Keratinocyte (primary cell): ENCODE measurements around the gene DCUN1D4. TPM values are rescaled to one million over a fixed set of nuclear protein-coding genes. Genes with fewer than 3 reads are reported as not detected.

Experiments
- DNase-seq: peaks from one replicate; pipeline ENCODE4 v3.0.0-alpha.2; 2011; ENCODE audit warnings: low read depth, missing footprints, low spot score
- FAIRE-seq: peaks from 2 replicates; lab custom pipeline; 2011; peaks lifted over from hg19 to GRCh38; lab: Jason Lieb, UNC
- H2AFZ ChIP-seq: 2 replicates; pipeline ENCODE4 v1.6.0; 2012; ENCODE audit warnings: low read length, control low read depth, inconsistent platforms; ENCODE audit not compliant: control insufficient read depth
- H3K27ac ChIP-seq: 2 replicates; pipeline ENCODE4 v1.5.1; 2011; ENCODE audit warnings: low read length; ENCODE audit not compliant: control insufficient read depth, insufficient read depth
- H3K27me3 ChIP-seq: 3 replicates; pipeline ENCODE4 v1.6.0; 2011; ENCODE audit warnings: low read length; ENCODE audit not compliant: control insufficient read depth, insufficient read depth; ENCODE audit errors: extremely low read depth
- H3K36me3 ChIP-seq, 2 experiments: 2 replicates in 1 of 2; 3 replicates in 1 of 2; pipeline ENCODE4 v1.5.1; 2011; ENCODE audit warnings: low read length in 2 of 2, mild to moderate bottlenecking in 1 of 2; ENCODE audit not compliant: control insufficient read depth in 2 of 2, insufficient read depth in 2 of 2; ENCODE audit errors: extremely low read depth in 1 of 2
- H3K4me1 ChIP-seq: 3 replicates; pipeline ENCODE4 v1.5.1; 2011; ENCODE audit warnings: low read length; ENCODE audit not compliant: control insufficient read depth, insufficient read depth; ENCODE audit errors: extremely low read depth
- H3K4me2 ChIP-seq: 3 replicates; pipeline ENCODE4 v1.6.0; 2011; ENCODE audit warnings: low read depth, low read length; ENCODE audit not compliant: control insufficient read depth, insufficient read depth; ENCODE audit errors: extremely low read depth
- H3K4me3 ChIP-seq, 3 experiments: fragments of 200-600 bp in 1 of 3; sonication (generic) in 1 of 3; 2 replicates in 2 of 3; 3 replicates in 1 of 3; pipeline ENCODE4 v1.5.1; 2011 to 2016; ENCODE audit warnings: low read length in 3 of 3, mild to moderate bottlenecking in 3 of 3, control low read depth in 2 of 3, inconsistent platforms in 1 of 3, low read depth in 1 of 3, mixed read lengths in 1 of 3, mixed run types in 1 of 3, moderate library complexity in 1 of 3; ENCODE audit not compliant: control insufficient read depth in 2 of 3, insufficient read depth in 2 of 3; ENCODE audit errors: extremely low read depth in 1 of 3
- H3K79me2 ChIP-seq: 2 replicates; pipeline ENCODE4 v1.6.0; 2012; ENCODE audit warnings: low read length; ENCODE audit not compliant: control insufficient read depth, insufficient read depth
- H3K9ac ChIP-seq: 3 replicates; pipeline ENCODE4 v1.6.0; 2011; ENCODE audit warnings: low read length; ENCODE audit not compliant: control insufficient read depth, insufficient read depth; ENCODE audit errors: extremely low read depth
- H3K9me1 ChIP-seq: 3 replicates; pipeline ENCODE4 v1.6.0; 2011; ENCODE audit warnings: low read length; ENCODE audit not compliant: control insufficient read depth, insufficient read depth; ENCODE audit errors: extremely low read depth
- H3K9me3 ChIP-seq: 2 replicates; pipeline ENCODE4 v1.5.1; 2012; ENCODE audit warnings: low read depth, low read length; ENCODE audit not compliant: control insufficient read depth
- H4K20me1 ChIP-seq: 3 replicates; pipeline ENCODE4 v1.6.0; 2011; ENCODE audit warnings: low read length; ENCODE audit not compliant: control insufficient read depth, insufficient read depth; ENCODE audit errors: extremely low read depth
- EZH2 ChIP-seq: IDR thresholded peaks from one replicate; pipeline ENCODE4 v1.6.1; 2012; ENCODE audit warnings: inconsistent platforms, mild to moderate bottlenecking, low read length, moderate library complexity
- dilution Hi-C: fragments of 300-500 bp; cut with MboI; formaldehyde crosslinking; loops from one replicate; pipeline ENCODE4 v1.7.0; 2020; ENCODE audit warnings: low sequenced_read_pairs; ENCODE audit not compliant: extremely low pct_ligation_motif_present
- polyA plus RNA-seq, 5 experiments: library from polyadenylated mRNA; depleted of rRNA in 3 of 5; stranded (reverse) in 3 of 5; stranded (forward) in 1 of 5; unstranded in 1 of 5; fragments of >200 nt; gene quantifications; 1 replicate in 1 of 5; 2 replicates in 3 of 5; 3 replicates in 1 of 5; pipeline versions ENCODE4 v1.2.1 to v1.2.3, GENCODE V29; 2011 to 2012; ENCODE audit warnings: missing spikeins in 2 of 5, low read depth in 1 of 5, low replicate concordance in 1 of 5
- TF ChIP-seq, protein P1 (sequence below), 3 experiments: IDR thresholded peaks in 1 of 3; conservative IDR thresholded peaks in 1 of 3; optimal IDR thresholded peaks in 1 of 3; 2 replicates in 2 of 3; 3 replicates in 1 of 3; pipeline versions ENCODE3 to v1.5.1; 2011; ENCODE audit warnings: low read length in 3 of 3, mild to moderate bottlenecking in 3 of 3, moderate library complexity in 2 of 3, control low read depth in 1 of 3, inconsistent platforms in 1 of 3; ENCODE audit not compliant: insufficient read depth in 2 of 3; ENCODE audit errors: extremely low read depth in 1 of 3

The DCUN1D4 gene
- polyA plus RNA-seq, 1 donor (not counting 4 experiments of a cell fraction or from before 2014, with no cell fraction given): 59.9 TPM

DNA sequence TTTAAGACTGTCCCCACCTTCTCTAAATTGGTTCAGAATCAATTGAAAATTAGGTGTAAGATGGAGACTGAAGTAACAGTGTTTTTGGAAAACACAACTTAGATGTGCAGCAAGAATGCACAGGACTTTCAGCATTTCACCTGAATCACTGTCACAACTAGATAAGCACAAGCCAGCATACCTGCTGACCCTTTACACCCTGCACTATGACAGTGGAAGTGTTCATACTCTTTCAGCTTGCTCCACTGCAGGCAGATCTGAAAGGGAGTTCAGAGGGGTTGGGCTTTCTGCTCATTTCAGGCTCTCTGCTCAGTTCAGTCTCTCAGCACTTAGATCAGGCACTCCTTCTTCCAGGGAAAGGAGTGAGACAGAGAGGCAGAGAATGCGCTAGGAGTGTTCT, 22.8 kb downstream of the DCUN1D4 start:
- Histone ChIP-seq H3K9me3 (no peaks in the 10 kb centered on the region), H3K4me1 (no peaks in the 10 kb centered on the region), H3K27ac (no peak overlapping the region), H3K4me2 (no peak overlapping the region), H4K20me1 (no peaks in the 10 kb centered on the region), H3K9ac (no peak overlapping the region), H3K9me1 (peaks cover 2% of the 10 kb centered on the region), H3K79me2 (peaks cover 14% of the 10 kb centered on the region), H3K36me3 (peaks cover 20 to 28% of the 10 kb centered on the region in 2 experiments), H3K4me3 (no peak overlapping the region), H3K27me3 (no peaks in the 10 kb centered on the region), H2AFZ (no peak overlapping the region)
- dilution Hi-C loops: no loop called here
- DNase-seq (no peak), FAIRE-seq (no peak)
- TF ChIP-seq, protein P1, sequence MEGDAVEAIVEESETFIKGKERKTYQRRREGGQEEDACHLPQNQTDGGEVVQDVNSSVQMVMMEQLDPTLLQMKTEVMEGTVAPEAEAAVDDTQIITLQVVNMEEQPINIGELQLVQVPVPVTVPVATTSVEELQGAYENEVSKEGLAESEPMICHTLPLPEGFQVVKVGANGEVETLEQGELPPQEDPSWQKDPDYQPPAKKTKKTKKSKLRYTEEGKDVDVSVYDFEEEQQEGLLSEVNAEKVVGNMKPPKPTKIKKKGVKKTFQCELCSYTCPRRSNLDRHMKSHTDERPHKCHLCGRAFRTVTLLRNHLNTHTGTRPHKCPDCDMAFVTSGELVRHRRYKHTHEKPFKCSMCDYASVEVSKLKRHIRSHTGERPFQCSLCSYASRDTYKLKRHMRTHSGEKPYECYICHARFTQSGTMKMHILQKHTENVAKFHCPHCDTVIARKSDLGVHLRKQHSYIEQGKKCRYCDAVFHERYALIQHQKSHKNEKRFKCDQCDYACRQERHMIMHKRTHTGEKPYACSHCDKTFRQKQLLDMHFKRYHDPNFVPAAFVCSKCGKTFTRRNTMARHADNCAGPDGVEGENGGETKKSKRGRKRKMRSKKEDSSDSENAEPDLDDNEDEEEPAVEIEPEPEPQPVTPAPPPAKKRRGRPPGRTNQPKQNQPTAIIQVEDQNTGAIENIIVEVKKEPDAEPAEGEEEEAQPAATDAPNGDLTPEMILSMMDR (optimal IDR thresholded peaks at IDR 0.05 in 1 of 3, IDR thresholded peaks at IDR 0.05 in 1 of 3, conservative IDR thresholded peaks at IDR 0.05 in 1 of 3; ENCODE audit: extremely low read depth in 1 of 3, insufficient read depth in 2 of 3, low read length in 3 of 3): no peak
- no peak for TF ChIP-seq EZH2

DNA sequence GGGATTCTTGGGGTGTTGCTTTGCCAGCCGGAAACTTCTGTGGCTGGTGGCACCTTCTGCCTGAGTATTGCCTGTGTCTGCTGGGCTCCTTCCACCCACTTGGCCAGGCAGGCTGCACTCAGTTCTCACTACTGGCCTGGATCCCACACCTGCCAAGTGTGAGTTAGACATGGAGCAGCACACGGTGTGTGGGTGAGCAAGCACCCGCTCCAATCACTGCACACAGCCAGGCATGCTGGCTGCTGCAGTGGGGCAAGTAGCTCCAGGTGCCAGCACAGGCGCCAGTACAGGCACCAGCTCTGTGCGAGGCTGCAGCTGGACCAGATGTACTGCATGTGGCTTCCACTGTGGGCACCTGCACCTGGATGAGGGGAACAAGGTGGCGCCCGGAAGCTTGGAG, 23.9 kb downstream of the DCUN1D4 start:
- DNase-seq: no peak
- Histone ChIP-seq H3K9ac (no peak overlapping the region), H3K4me3 (no peak overlapping the region), H2AFZ (no peak overlapping the region), H3K79me2 (peaks cover 4% of the 10 kb centered on the region), H3K36me3 (peaks cover 20 to 35% of the 10 kb centered on the region in 2 experiments), H3K27me3 (no peaks in the 10 kb centered on the region), H3K9me3 (no peaks in the 10 kb centered on the region), H3K27ac (no peak overlapping the region), H3K9me1 (peaks cover 2% of the 10 kb centered on the region), H4K20me1 (no peaks in the 10 kb centered on the region), H3K4me1 (no peaks in the 10 kb centered on the region), H3K4me2 (no peak overlapping the region)
- dilution Hi-C loops: no loop called here
- TF ChIP-seq EZH2: no peak
- no peak for FAIRE-seq
